Activated gamma-delta T cell (primary cell): Measurements from ENCODE around the gene MLLT3.

Experiments
- DNase-seq: peaks from one replicate; lab custom pipeline; 2025; lab: John Stamatoyannopoulos, UW

Gene MLLT3

DNA sequence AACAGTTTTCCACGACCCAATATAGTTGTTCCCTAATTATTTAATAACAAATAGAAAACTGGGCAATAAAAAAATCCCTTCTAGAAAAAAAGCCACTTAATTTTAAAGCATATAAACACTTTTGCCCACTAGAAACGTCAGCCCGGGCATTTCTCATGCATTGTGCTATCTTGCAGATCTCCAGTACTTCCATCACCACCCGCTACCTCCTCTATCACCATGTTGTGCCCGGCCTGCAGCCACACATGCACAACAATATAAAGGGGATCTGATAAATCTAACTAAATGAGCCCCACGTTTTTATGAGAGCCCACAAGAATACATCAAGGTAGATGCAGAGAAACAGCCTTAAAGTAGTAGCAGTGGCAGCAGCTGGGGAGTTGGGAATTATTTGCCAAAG is 272.7 kb downstream of the MLLT3 start:
- DNase-seq: no peak

DNA sequence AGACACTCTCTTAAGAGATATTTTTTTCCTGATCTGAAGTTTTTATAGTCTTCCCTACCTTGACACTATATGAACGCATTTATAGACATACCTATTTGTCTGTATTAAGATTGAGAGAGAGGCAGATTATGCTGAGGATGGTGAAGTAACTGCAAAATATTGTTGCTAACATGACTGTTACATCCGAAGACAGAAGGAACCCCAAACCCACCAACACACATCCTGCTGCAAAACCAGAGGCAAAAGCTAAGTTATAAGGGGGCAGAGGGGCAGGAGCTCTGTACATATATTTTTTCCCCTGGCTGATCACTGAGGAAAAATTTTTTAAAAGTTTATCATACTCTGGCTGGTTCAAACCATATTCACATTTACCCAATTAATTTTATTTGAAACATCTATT is 279.0 kb downstream of the MLLT3 start:
- DNase-seq: no peak

DNA sequence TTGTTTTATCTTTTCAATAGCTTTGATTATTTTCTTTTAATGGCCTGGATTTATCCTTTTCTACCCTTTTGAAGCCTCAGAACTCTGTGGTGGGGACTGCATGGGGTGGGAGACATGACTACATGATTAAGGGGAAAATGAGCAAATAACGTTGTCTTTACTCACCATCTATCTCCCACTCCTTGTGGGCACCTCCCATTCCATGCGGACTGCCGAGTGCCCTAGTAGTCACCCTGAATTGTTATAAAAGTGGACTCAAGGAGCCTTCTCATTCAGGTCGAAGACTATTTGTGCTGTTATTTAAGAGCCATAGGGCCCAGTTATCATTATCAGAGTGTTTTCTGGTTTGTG is 281.8 kb downstream of the MLLT3 start:
- no peak for DNase-seq

GRCh38 chr9:20335668-20336332 is 286.5 kb downstream of the MLLT3 start:
- no peak for DNase-seq

GRCh38 chr9:20333991-20334390 is 288.3 kb downstream of the MLLT3 start:
- no peak for DNase-seq

DNA sequence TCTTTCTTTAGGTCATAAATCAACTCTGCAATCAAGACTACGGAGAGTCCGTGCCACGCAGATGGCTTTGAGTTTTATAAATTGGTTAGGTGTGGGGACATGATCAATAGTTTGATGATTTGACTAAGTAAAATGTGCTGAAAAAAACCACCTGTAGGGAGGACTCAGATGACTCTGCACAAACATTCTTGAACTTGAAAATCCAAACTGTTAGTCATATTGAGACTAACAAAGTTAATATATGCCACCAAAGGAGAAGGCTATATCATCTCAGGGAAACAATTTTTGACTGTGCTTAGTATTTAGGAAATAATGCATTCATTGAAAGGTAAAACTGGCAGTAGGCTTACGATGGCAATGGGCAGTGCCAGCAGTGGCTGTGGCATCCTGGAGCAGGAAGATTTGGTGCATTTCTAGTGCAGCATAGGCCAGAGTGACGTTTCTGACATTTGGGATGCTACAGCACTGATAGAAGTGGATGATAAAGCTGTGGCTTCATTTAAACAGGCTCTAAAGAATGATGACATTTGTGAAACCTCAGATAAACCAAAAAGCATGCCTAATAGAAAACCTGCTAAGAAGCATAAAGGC is 291.1 kb downstream of the MLLT3 start:
- no peak for DNase-seq

DNA sequence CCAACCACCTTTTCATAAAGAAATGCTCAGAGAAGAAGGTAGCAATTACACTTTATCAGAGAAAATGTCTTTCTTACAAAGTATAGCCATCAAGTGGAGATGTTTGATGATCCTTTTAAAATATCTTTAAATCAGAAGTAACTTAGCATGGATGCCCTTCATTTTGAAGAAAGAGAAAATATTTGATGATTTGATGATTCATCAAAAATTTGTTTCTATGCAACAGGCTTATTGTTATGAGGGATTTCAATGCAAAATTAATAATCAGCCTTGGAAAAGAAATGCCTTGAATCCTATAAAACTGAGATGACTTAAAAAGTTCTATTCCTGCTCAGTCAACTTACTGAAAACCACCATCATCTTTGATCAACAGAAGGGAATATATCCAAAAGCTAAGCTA is 291.6 kb downstream of the MLLT3 start:
- DNase-seq: no peak

- no peak for DNase-seq
Measured at GRCh38 chr9:20326516-20326915, 295.8 kb downstream of the MLLT3 start.

GRCh38 chr9:20325008-20325407 is 297.3 kb downstream of the MLLT3 start:
- no peak for DNase-seq

DNA sequence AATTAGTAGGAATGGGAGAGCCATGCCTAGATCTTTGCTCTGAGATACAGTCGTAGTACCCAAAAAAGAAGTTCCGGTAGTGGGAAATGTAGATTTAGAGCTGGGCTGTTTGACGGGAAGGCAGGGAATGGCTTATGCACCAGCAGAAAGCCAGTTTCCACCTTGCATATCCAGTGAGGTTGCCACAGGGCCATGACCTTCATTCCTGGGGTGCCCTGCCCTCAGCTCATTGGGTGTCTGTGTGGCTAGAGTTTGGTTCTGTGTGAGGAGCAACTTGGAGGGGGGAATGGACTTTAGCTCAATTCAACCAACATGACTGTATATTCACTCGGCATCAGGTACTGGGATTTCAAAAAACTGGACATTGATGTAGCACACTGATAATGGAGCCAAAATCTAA is 300.1 kb downstream of the MLLT3 start:
- DNase-seq: no peak

DNA sequence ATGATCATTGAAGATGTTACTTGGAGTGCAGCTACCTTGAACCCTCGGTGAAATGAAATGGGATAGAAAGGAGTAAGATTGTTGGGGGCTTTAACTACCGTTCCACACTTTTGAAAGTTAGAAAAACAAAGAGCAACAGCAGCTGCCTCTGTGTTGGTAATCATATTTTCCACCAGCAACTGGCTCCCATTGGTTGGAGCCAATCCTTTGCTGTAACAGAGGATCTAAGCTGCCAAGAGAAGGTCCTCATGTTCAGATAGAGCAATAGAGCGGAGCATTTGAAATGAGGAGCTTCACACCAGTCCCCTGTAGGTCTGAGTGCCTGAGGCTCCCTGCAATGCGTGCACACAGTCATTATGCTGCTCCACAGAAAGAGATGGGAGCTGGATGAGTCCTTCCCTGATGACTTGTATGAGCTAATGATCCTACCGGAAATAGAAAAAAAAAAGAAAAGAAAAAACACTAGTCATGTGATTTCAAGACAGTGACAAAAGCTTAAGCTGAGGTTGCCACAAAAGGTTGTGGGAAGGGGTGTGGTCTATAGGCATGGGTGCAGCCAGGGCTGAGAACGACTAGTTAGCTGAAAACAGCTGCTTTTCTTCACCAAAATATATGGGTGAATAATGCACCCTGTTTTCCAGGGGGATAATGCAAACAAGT is 300.7 kb downstream of the MLLT3 start:
- no peak for DNase-seq

- no peak for DNase-seq
Measured at GRCh38 chr9:20320921-20321320, 301.4 kb downstream of the MLLT3 start.

DNA sequence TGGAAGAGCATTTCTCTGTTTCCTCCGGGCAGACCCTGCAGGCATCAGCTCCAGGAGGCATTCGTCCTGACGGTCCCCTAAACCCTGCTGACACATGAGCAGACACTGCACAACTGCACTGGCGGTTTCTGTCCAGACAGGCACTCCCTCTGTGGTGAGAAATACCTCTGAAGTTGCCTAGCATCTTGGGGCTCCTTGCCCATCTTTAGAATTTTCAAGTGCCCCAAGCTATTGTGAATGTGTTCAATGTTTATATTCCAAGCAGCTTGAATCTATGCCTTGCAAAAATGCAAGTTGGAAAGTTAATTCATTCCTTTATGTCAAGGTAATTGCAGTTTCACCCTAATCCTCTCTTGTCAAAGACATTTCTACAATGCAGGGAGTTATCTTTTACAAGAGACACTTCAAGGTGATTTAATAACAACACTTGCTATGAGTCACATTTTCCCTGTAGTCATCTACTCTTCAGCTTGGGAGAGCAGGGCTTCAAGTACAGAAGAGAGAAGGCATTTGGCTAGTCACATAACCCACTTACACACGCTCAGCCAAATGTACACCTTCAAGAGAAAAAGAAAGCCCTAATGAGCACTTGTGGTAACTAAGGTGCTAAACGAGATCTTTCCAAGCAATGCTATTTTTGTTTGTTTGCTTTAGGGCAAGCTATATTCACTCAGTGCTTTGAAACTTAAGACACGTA is 302.5 kb downstream of the MLLT3 start:
- DNase-seq: no peak

- no peak for DNase-seq
Measured at GRCh38 chr9:20319241-20319640, 303.1 kb downstream of the MLLT3 start.

DNA sequence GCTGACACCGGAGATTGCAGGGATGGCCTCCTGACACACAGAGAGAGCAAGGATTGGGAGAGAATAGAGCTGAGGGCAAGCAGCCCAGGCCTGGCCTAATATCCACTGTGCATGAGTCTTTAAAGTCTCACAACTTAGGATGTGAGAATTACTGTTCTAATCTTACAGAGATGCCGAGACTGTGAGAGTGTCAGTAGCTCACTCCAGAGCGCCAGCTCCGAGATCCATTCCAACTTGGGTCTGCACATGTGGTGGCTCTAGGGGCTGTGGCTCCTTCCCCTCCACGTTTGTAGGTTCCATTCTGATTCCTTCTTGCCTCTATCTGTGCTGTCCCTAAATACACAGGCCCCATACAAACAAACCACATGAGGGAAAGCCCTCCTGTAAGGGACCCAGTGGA is 304.6 kb downstream of the MLLT3 start:
- DNase-seq: no peak

DNA sequence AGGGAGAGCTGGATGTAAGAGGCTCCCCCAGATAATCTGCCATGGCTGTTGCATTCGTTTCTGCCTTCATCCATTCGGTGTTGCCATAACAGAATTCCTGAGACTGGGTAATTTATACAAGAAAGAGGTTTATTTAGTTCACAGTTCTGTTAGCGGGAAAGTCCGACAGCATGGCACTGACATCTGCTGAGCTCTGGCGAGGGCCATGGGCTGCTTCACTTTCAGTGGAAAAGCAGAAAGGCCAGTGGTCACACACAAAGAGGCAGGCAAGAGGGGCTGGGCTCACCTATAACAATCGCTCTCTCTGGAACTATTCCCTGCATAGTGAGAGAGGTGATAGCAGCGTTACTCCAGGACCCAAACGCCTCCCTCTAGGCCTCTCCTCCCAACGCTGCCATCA is 305.9 kb downstream of the MLLT3 start:
- no peak for DNase-seq

DNA sequence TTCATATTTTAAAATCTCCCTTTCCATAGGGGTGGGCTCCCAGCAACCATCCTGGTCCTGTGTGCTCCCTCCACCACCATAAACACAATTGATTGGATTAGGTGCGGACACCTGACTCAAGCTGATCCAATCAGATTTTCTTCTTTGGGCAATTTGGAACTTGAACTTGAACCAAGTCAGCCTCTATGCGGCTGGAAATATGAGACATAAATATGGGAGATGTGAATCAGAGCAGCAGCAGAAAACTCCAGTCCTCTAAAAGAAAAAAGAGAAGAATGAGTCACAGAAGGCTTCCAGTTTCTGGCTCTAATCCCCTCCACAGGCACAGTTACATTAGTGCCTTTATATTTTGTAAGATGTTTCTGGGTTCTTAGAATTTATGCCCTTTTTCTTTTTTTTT is 306.6 kb downstream of the MLLT3 start:
- DNase-seq: no peak

DNA sequence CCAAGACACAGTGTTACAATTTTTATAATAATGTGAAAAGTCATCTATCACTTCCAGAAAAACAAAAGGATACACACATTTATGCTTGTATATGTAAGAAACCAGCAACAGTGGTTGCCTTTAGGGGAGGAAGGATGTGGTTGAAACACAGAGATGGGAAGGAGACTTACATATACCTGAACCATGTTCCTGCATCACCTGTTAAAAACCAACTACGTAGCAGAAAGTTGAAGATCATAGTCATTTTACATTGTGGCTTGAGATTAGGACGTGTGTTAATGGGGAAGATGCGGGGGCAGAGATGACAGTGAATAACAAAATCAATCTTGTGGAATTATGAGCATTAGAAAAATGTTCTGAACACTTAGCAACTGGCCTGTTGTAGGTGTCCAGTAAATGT is 307.3 kb downstream of the MLLT3 start:
- no peak for DNase-seq

DNA sequence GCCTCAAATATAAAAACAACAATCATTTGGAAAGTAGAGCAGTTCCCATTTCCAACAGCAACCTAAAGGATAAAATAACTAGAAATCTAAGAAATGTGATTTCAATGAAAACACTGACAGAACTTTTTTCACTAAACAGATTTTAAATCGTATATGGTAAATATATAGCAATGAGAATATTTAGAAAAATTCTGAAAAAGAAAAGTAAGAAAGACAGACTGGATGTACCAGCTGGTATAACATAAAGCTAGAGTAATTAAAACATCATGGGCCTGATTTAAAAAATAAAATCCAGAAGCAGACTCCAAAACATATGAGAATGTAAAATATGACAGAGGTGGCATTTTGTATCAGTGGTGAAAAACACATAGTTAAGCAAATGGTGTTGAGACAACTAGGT is 308.9 kb downstream of the MLLT3 start:
- no peak for DNase-seq

DNA sequence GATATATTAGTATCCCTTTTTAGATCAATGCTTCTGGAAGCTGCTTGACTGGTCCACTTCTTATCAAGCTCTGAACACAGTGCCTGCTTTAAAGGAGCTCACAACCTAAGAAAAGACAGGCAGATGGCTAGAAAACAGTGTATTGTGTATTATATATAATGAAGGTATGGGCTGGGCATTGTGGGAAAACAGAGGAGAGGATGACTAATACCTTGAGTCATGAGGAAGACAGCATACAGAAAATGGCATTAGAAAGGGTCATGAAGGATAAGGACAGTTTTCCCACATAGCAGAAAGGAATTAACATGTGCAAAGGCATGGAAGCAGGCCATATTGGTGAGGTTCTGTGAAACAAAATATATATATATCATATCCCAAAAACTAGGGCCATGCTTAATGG is 309.6 kb downstream of the MLLT3 start:
- DNase-seq: no peak

DNA sequence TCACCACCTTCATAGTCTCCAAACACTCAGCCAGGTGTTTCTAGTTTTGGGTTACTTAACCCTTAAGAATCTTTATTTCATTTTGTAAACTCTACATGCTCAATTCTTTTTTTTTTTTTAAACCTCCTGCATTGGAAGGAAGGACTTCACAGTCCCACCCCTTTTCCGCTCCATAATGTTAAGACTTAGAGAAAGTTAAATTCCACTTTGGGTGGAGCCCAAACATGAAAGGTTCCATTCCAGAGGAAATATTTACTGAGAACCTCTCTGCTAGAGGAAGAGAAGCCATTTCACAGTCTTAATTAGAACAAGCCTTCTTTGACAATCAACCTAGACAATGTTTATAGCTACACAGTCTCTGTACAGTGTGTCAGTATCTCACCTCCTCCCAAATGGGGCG is 312.3 kb downstream of the MLLT3 start:
- no peak for DNase-seq

DNA sequence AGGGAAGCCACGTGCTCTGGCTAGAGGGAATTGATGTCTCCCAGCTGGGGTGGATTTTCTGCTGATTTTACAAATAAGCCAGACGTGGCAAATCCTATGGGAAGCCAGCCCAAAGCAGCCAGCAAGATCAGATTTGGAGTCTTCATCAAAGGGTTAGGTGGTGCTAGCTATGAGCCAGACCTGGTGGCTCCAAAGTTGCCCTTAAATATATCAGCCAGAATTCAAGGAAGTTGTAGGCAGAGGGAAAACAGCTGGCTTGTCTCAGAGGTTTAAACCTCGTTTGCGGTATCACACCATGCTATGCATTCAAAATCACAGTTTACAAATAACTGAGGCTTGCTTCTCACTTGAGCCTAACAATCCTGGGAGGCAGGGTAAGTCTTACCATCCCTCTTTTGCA is 313.2 kb downstream of the MLLT3 start:
- DNase-seq: no peak

DNA sequence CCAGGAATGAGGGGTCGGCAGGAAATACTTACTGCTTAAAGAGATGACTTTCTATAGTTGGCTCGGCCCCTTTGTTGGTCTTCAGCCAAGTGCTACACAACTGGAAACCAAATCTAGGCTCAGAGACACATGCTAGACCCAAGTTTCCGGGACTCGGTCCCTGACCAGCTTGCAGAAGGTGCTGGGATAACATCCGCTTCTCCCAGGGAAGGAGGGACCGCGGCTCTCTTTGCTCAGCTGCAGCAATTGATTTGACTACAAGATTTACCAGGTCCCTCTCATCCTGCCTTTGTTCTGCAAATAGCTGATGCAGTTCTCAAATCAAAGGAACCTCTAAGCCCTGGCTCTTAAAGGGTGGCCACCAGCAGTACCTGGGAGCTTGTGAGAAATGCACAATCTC is 314.7 kb downstream of the MLLT3 start:
- no peak for DNase-seq
